Erythroblast (primary cell): Measurements from ENCODE around the gene RPS6KA5.
"Not testable (repeated sequence)": the region's sequence is repeated elsewhere in the genome, so short reads cannot be mapped to it uniquely, and the experiment has no call there.

Experiments used
- DNase-seq, 2 experiments: peaks; one replicate each; lab custom pipeline; 2025; lab: John Stamatoyannopoulos, UW
- GATA1 ChIP-seq: IDR thresholded peaks from 2 replicates; pipeline ENCODE4 v1.6.1; 2011; ENCODE audit warnings: low read depth, mild to moderate bottlenecking, control low read depth, low read length, moderate library complexity
- POLR2A ChIP-seq: IDR thresholded peaks from 2 replicates; pipeline ENCODE4 v1.6.1; 2011; ENCODE audit warnings: mild to moderate bottlenecking, low read length

Gene RPS6KA5

DNA sequence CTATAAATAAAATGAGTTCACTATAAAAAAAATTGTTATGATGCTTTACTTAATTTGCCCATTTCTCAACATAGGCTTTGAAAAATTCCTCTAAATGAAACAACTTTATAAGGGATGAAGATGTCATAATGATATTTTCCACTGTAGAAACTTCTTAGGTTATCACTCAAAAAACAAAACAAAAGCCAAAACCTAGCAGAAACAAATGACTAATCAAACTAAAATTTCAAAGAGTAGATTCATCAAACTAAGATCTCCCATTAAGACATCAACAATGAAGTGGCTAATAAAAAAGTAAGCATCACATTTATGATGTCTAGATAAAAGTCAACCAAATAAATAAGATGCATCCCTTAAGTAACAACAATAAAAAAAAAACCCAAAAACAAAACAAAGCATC, 207.3 kb downstream of the RPS6KA5 start:
- no peak for DNase-seq
- no peak for TF ChIP-seq POLR2A
- no peak for TF ChIP-seq GATA1

DNA sequence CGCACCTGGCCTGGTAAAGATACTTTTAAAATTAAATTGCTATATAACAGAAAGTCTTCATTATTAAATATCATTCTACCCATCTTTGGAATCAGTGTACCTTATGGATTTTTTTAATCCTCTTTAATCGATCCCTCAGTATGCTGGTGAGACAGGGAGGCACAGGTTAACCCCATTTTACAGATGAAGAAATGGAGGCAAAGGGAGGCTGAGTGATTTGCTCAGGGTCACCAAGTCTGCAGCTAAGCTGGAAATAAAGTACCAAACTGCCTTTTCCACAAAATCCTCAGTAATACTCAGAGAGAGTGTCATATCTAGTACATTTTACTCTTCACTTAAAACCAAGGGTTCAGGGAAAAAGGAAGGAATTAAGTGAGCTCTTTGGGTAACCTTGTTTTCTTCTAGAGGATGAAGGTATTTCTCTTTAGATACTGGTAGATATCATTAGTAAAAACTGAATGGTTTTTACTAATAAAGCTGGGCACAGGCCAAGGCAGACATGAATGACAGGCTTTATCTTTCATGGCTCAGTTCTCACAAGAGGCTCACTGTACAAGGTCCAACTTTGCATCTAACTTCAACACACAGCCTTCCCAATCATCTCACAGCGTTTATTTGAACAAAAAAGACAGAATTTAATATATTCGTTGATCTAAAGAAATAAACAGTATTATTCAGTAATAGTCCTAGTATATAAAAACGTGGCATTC, 209.0 kb downstream of the RPS6KA5 start:
- DNase-seq = no peak
- TF ChIP-seq POLR2A = no peak
- TF ChIP-seq GATA1 = no peak

DNA sequence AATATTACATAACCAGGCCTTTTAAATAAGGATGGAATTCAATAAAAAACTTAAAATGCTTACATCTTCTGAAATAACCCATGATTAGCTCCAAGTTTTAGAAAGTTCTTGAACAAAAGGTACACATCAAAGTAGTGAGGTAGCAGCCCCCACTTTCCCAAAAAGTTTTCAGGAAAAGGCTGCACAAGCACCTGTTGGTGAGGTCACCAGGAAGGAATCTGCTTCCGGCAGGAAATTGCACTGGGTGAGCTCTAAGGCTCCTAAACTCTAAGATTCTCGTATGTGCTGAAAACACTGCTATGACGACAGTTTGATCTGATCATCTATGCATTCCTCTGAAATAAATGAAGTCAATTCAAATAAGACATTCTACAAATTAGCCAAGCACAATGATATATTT, 210.0 kb downstream of the RPS6KA5 start:
- TF ChIP-seq GATA1 (no peak), POLR2A (no peak)
- DNase-seq = no peak

DNA sequence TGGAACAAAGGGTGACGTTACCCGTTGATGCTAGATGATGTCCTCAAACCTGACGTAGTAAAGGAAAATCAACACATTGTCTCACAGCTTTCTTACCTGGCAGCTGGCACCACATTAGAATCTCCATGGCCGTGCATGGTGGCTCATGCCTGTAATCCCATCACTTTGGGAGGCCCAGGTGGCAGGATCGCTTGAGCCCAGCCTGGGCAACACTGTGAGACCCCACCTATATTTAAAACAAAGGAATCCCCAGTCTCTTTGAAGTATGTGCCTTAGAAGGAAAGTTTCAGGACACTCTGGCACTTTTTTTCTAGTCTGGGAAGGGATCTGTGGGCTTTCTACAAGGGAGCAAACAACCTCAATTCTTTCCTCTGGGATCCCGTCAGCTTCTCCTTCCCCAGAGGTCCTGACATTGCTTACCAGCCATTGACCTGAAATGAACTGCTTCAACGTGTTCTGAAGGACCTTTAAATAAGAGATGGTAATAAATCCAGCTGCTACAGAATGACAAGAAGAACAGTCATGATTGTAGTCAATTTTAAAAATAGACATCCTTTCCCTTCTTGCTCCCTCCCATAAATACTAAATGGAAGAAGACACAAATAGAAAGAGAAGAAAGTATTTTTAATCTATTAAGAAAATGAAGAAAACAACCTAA, 210.5 kb downstream of the RPS6KA5 start:
- no peak for DNase-seq
- no peak for TF ChIP-seq POLR2A
- no peak for TF ChIP-seq GATA1

DNA sequence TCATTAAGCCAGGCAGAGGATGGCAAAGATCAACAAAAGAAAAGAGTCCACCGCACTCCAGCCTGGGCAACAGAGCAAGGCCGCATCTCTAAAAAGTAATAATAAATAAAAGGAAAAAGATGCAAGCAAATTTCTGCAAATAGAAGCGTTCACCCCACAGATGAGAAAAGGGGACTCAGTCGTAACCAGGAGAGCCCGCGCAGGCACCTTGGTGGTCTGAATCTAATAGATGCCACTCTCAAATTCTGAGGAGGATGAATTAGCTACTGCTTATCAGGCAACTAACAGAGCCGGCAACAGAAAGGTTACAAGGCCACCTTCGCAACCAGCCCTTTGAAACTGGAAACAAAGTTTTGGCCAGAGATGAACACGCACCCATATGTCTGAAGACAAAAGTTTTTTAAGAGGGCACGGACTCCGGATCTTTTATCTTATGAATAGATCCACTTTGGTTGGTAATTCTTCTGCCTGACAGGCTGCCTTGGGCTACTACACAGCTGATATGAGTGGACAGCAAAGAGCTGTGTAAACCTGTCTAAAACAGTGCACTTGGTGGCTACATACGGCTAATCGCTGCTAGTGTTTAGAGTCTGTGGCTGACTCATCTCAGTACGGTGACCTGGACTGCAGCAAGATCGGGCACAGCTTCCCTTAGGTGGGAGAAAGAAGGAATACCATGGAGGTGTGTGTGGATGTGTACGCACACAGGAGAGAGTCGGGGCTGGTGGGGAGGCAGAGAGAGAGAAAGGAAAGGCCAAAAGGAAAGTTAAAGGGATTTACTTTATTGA, 211.3 kb downstream of the RPS6KA5 start:
- no peak for TF ChIP-seq GATA1
- no peak for TF ChIP-seq POLR2A
- no peak for DNase-seq

DNA sequence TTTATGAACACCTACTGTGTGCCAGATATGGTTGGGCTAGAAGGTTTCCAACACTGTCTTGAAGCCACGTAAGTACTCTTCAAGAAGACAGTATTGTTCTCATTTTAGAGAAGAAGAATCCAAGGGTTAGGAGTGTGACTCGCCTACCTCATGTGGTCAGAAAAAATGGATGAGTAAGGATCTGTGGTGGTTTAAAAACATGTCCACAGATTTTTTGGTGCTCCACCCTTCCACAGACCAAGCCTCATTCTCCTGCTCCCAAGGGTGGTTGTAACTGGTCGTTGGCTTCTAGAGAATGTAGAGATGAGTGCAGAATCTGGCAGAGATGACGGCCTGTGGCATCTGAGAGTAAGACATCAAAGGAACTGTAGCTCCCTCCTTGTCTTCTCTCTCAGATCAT, 213.9 kb downstream of the RPS6KA5 start:
- no peak for DNase-seq
- TF ChIP-seq POLR2A = no peak
- no peak for TF ChIP-seq GATA1

DNA sequence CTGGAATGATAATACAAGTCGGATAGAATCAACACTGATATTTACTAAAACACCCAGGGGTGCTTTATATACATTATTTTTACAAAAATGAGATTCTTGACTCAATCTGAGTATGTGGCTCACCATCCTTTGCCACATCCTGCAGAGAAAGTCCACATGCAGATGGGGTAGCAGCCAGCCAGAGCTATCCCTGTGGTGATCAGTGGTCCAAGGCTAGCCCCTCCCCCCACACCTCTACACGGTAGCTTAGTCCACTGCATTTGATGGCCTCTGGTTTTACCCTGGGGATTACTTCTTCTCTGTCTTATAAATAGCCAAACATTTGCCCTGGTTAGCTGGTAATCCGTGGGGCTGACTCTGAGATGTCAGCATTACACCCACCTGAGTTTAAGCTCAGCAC, 216.1 kb downstream of the RPS6KA5 start:
- TF ChIP-seq GATA1 = no peak
- TF ChIP-seq POLR2A = no peak
- DNase-seq = no peak

DNA sequence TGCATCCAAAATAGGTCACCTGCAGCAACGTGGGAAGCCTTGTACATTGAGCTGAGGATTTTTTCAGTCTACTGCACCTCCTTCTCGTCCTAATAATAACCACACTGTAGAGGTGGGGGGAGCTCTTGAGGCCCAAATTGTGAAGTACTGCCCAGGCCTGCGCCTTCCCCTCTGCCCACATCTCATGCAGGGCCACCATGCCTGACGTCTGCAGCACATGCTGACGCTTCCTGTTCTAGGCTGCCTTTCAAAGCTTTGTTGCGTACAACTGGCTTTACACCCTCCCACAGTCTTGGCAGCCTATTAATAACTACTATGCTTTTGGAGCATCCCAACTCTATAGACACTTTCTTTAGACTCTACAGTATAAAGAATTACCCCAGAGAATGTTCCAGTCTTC, 217.7 kb downstream of the RPS6KA5 start:
- TF ChIP-seq GATA1 (no peak), POLR2A (no peak)
- no peak for DNase-seq

DNA sequence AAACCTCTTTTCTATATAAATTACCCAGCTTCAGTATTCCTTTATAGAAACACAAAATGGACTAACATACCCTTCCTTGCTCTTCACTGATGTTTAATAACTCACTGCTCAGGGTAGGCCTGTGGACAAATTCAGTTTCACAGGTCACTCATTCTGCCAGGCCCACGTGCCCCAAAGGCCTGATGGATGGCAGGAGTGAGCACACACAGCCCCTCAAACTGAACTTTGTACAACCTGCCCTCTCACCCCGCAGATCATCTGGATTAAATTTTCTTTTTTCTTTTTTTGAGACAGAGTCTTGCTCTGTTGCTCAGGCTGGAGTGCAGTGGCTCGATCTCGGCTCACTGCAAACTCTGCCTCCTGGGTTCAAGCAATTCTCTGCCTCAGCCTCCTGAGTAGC, 219.8 kb downstream of the RPS6KA5 start:
- not testable (repeated sequence) for DNase-seq

DNA sequence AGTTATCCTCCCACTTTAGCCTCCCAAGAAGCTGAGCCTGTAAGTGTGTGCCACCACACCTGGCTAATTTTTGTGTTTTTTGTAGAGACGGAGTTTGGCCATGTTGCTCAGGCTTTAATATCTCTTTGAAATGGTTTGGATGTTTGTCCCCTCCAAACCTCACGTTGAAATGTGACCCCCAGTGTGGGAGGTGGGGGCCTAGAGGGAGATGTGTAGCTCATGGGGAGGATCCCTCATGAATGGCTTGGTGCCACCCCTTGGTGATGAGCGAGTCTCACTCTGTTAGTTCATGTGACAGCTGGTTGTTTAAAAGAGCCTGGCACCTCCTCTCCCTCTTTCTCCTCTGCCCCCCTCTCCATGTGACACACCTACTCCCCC, 220.6 kb downstream of the RPS6KA5 start:
- no peak for DNase-seq
- no peak for TF ChIP-seq GATA1
- TF ChIP-seq POLR2A = no peak

DNA sequence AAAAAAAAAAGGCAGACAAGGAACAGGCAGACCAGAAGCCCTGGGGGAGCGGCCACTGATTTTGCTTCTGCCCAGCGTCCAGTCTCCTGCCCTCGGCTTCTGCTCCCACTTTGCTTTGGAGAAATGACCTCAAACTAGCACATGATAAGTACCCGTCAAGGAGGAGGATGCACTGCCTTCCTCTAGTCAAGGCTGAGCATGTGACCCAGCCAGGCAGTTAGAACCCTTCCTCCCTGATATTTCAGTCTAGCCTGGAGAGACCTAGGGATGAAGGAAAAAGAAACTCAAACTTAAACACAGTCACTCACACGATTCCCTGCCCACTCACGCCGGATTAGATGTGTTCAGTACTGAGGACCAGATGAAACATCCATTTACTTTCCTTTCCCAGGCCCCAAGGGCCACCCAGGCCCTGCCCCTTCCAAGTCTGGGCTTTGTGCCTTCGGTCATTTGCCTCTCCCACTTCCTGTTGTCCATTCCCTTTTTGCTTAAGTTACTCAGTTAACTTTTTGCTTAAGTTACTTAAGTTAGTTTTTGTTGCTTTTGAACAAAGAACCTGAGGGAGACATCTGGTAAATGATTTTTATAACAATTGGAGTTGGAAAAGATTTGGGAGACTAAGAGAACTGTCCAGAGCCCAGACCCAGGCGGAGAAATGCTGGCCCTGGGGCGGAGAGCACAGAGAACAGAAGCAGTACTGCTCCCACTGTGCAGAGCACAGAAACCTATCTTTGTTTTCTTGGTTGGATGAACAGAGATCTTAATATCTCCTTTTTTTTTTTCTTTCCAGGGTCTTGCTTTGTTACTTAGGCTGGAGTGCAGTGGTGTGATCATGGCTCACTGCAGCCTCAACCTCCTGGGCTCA, 221.2 kb downstream of the RPS6KA5 start:
- no peak for TF ChIP-seq POLR2A
- no peak for DNase-seq

DNA sequence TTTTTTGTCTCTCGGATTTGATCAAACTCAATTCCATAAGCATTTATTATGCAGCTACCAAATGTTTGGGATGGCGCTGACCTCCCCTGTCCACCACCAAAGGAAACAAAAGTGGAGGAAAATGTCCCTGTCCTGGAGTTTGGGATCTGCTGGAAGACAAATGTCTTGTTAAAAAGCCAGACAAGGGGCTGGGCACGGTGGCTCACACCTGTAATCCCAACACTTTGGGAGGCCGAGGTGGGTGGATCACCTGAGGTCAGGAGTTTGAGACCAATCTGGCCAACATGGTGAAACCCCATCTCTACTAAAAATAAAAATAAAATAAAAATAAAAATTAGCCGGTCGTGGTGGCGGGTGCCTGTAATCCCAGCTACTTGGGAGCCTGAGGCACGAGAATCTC, 221.9 kb downstream of the RPS6KA5 start:
- not testable (repeated sequence) for DNase-seq

DNA sequence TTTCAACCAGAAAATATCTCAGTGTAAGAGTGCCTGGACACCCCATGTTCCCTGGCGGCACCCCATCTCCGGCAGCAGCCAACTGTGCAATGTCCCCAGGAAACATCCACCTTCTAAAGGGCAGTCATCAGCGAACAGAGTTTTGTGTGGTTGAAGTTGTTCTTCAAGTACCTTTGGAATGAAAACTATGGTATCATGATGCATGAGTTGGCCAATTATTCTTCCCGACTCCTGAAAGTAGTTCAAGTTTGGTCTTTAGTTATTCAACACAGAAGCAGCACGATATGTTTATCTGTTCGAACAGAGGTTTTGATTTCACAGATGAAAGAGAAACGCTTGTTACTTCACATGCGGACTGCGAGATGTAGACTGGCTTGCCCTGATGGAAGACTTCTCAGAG, 223.1 kb downstream of the RPS6KA5 start:
- DNase-seq = no peak
- no peak for TF ChIP-seq GATA1
- TF ChIP-seq POLR2A = no peak

DNA sequence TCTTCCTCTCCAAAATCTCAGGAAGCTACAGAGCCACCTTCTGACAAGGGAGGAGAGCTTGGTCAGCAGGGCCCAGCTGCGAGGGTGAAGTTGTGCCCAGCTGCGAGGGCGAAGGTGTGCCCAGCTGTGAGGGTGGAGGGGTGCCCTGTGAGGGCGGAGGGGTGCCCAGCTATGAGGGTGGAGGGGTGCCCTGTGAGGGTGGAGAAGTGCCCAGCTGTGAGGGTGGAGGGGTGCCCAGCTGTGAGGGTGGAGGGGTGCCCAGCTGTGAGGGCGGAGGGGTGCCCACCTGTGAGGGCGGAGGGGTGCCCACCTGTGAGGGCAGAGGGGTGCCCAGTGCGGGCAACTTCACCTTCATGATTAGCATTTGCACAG, 223.8 kb downstream of the RPS6KA5 start:
- no peak for DNase-seq
- no peak for TF ChIP-seq POLR2A
- TF ChIP-seq GATA1 = no peak
